NCI-H2196 treated with DMSO at 0.1 percent for 48 hours (cell line): ENCODE data around the gene PRDM16.

Experiments used
- DNase-seq: peaks from one replicate; lab custom pipeline; 2025; ENCODE audit not compliant: unreplicated experiment; lab: John Stamatoyannopoulos, UW

Gene PRDM16

GRCh38 chr1:3363756-3364155 is 294.8 kb downstream of the PRDM16 start:
- no peak for DNase-seq

DNA sequence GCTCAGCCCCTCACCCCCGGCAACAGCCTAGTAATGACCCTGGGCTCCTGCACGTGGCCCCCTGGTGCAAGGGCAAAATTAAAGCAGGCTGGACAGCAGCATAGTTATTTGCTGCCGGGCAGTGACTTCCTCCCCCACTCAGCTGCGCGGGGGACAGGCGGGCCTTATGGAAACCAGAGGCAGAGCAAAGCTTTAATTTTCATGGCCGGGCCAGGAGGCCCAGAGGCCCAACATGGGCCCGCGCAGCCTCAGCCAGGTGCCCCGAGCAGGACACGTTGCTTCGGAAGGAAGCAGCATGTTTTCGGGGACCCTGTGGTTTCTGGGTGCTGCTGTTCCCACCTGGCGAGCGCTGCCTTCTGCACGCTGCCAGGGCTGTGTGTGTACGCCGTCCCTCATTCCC is 295.5 kb downstream of the PRDM16 start:
- no peak for DNase-seq

DNA sequence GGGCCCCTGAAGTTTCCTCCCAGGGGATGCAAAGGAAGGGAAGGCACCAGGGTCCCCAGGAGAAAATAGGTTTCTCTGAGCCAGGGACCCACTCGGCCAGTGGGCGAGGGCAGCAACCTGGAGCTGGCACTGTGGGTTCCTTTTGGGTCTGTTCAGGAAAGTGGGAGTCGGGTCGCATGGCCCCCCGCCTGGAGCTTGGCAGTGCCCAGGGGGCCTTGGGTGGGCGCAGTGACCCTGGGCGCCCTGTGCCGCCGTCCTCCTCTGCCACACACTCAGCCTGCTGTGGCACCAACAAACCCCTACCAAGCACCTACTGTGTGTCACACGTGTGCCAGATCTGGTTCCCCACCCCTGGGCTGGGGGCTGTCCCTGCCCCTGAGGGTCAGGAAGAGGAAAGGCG is 296.0 kb downstream of the PRDM16 start:
- DNase-seq = no peak

DNA sequence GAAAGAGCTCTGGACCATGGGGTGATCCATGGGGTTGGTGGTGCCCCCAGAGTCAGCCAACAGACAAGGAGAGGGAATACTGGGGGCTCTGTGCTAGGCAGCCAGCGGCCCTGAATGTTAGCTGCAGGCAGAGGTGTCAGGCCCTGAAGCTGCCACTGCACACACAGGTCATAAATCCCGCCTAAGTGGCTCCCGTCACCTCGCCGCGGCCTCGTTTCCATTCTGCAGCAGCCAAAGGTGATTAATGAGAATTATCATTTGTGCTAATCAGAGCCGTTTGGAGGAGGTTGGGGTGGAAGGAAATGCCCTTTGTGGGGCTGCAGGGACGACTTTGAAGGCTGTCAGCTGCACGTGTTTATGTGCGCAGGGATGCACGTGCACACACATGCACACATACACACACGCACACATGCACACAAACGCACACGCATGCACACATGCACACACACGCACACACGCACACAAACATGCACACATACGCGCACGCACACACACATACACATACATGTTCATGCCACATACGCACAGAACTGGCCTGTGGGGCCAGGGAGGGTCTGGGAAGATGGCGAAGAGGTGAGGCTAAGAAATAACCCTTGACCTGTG is 296.6 kb downstream of the PRDM16 start:
- no peak for DNase-seq

DNA sequence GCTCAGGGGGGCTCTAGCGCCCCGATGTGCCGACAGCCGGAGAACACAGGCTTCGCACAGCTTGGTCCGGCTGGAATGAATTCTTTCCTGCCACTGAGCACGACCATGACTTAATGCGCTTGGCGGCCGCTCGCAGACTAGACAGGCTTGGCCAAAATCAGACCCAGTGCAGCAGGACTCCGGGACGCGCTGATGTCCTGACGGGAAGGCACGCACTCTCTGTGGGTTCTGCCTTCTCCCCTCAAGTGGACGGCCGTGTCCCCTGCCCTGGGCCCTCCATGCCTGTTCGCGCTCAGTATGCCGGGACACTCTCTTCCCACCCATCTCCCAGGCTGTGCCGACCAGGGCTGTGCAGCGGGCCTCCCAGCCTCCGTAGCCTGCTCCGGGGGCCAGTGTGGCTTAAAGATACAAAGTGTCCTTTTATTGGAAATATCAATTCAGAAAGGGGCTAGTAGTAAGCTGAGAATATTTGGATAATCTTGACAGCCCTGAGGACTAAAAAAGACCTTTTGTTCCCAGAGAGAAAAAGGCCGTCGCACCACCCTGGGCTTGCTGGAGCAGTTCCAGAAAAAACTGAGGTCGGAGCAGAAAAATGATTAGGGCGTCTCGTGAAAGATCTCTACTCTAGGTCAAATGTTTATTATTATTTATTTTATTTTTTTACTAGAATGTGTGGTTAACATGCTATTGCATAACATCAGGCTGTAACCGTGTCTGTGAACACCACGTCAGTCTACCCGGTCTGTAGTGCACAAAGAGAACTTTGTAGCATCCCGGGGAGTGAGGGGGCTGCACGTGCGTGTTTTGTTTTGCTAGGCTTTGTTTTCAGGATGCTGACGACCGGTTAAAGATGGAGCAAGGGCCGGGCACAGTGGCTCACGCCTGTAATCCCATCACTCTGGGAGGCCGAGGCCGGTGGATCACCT is 297.4 kb downstream of the PRDM16 start:
- DNase-seq = no peak

DNA sequence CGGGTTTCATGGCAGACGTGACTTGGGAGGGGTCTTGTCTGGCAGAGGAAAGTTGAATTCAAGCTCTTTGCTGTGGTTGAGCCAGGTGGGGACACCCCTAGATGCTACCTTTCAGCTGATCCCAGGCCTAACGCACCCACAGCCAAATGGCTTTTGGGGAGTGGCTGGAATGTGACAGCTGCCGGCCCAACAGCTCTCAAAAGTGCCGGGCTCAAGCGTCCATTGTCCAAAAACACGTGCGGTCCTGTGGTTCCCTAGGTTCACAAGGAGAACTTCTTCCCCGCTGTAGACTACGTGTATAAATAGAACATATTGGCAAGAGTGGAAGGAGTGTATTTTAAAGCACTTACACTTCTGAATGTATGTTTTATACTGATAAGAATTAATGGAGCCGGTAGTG is 298.4 kb downstream of the PRDM16 start:
- no peak for DNase-seq

DNA sequence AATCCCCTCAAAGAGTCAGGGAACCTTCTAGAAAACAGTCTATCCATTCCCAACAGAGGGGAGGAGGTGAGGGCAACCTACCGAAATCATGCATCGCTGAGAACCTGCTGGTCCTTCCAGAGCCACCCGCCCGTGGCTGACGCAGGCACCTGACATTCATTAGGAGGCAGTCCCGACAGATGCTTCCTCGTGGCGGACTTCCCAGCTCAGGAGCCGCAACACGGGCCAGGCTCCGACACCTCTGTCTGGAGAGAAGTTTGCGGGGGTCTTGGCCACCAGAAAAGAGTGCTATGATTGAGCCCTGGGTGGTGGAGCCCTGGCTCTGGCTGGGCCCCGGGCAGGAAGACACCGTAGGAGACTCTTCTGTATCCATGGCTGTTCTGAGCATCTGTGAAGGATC is 299.1 kb downstream of the PRDM16 start:
- no peak for DNase-seq

DNA sequence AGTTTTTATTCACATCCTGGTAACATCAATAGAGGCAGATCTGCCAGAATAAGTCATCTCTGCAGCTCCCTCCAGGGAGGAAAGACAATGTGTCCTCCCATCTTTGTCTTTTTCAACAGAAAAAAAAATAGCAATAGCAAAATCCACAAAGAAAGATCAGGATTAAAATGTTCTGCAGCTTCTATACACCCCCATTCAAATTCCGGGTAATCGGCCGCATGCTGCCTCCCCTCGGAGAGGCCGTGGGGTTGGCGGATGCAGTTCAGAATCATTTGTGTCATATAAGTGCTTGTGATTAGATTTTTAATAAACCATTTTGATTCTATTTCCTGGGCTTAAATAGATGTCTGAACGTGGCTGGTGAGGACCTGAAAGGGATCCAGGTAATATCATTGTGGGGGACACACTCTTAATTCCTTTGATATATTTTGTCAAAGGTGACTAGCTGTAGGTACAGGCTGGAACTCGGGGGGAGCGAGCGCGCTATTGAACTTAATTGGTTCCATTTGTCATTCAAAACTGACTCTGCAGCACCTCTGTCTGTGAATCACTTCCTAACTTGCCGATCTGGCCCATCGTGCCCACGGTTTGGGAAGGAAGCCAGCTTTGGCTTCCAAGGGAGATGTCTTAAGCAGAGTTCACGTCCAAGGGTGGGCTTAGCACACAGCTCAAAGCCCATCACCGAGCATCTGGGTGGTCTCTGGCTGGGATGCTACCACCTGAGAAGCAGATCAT is 299.9 kb downstream of the PRDM16 start:
- no peak for DNase-seq

GRCh38 chr1:3369446-3370076 is 300.6 kb downstream of the PRDM16 start:
- no peak for DNase-seq

DNA sequence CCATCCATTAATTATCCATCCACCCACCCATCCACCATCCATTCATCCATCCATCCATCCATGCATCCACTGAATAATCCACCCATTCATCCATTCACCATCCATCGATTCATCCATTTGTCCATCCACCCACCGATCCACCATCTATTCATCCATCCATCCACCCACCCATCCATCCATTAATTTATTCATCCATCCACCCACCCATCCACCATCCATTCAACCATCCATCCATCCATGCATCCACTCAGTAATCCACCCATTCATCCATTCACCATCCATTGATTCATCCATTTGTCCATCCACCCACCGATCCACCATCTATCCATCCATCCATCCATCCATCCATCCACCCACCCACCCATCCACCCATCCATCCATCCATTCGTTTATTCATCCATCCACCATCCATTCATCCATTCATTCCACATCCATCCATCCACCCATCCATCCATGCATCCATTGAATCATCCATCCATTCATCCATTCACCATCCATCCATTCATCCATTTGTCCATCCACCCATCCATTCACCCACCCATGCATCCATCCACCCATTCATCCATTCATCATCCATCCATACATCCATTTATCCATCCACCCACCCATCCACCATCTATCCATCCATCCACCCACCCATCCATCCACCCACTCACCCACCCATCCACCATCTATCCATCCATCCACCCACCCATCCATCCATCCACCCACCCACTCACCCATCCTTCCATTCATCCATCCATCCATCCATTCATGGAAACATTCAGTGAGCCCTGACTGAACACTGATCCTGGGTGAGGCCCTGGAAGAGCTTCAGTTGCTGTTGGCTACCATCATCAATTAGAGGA is 302.1 kb downstream of the PRDM16 start:
- DNase-seq = no peak

GRCh38 chr1:3372317-3372716 is 303.3 kb downstream of the PRDM16 start:
- DNase-seq = no peak

GRCh38 chr1:3373175-3373574 is 304.2 kb downstream of the PRDM16 start:
- no peak for DNase-seq

GRCh38 chr1:3373700-3374405 is 304.9 kb downstream of the PRDM16 start:
- no peak for DNase-seq

GRCh38 chr1:3375245-3375644 is 306.2 kb downstream of the PRDM16 start:
- no peak for DNase-seq

- no peak for DNase-seq
These were observed 308.2 kb downstream of the PRDM16 start for GRCh38 chr1:3377166-3377565.

DNA sequence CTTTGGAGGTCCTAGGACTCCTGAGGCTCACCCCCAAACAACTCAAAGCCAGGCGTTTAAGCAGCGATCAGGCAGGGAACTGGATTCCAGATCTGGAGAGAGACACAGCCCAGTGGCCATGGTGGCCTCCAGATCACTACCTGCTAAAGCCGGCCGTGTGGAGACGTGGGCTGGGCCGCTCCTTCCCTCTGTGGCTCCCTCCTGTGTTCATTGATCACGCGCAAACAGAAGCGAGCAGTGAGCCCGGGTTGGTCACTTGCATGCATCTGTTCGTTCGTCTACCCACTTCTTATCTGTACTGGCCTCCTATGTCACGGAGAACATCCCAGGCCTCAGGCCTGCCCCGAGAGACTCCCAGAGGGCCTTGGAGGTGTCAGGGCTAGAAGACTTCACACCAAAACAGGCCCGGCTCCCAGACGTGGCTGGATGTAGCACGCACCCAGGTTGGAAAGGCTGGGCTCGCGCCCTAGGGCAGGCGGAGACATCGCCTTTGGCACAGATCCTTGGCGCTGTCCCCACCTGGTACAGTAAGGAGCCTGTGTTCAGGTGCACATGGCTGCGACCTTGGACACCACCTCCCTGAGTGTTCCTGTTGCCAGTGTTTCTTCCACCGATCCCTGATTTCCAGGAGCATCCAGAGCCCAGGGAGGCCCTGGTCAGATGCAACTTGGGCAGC is 308.7 kb downstream of the PRDM16 start:
- no peak for DNase-seq

- no peak for DNase-seq
These were observed 309.6 kb downstream of the PRDM16 start for GRCh38 chr1:3378411-3379208.

- DNase-seq = no peak
These were observed 310.9 kb downstream of the PRDM16 start for GRCh38 chr1:3379934-3380333.

- no peak for DNase-seq
These were observed 311.5 kb downstream of the PRDM16 start for GRCh38 chr1:3380469-3380868.
